MG63 (cell line): ENCODE results near the gene LINGO3. TPM values are rescaled to one million over a fixed set of nuclear protein-coding genes. Genes with fewer than 3 reads are reported as not detected.

Source experiments
- DNase-seq: peaks from one replicate; pipeline ENCODE4 v3.0.0-alpha.2; 2020
- H3K27me3 ChIP-seq: fragments of 250-450 bp; sonication (Bioruptor Pico); 2 replicates; pipeline ENCODE4 v1.5.1; 2020; ENCODE audit warnings: mild to moderate bottlenecking, moderate library complexity
- H3K36me3 ChIP-seq: fragments of 250-450 bp; sonication (Bioruptor Pico); 2 replicates; pipeline ENCODE4 v1.5.1; 2020; ENCODE audit warnings: mild to moderate bottlenecking, moderate library complexity
- H3K4me3 ChIP-seq: fragments of 250-450 bp; sonication (Bioruptor Pico); 2 replicates; pipeline ENCODE4 v1.5.1; 2020; ENCODE audit warnings: mild to moderate bottlenecking, moderate library complexity
- H3K9me3 ChIP-seq: fragments of 250-450 bp; sonication (Bioruptor Pico); 2 replicates; pipeline ENCODE4 v1.5.1; 2020; ENCODE audit warnings: mild to moderate bottlenecking, moderate library complexity
- total RNA-seq: library from RNA; depleted of rRNA; stranded (reverse); fragments of >200 nt; shearing (Covaris generic); gene quantifications from 2 replicates; pipeline ENCODE4 v1.2.3, GENCODE V29; 2014; ENCODE audit warnings: low replicate concordance

Gene LINGO3
- total RNA-seq, 1 experiment from 2014 or later: not detected

GRCh38 chr19:2331601-2332246 is 23.8 kb upstream of the LINGO3 start:
- Histone ChIP-seq H3K4me3 (no peak overlapping the region), H3K36me3 (peaks cover 5% of the 10 kb centered on the region), H3K27me3 (no peaks in the 10 kb centered on the region), H3K9me3 (no peaks in the 10 kb centered on the region)
- no peak for DNase-seq

GRCh38 chr19:2330632-2331284 is 22.8 kb upstream of the LINGO3 start:
- H3K27me3 ChIP-seq: no peaks in the 10 kb centered on the region
- H3K4me3 ChIP-seq: no peak overlapping the region
- no peaks in the 10 kb centered on the region for H3K9me3 ChIP-seq
- no peak for DNase-seq
- H3K36me3 ChIP-seq: peaks cover 13% of the 10 kb centered on the region

GRCh38 chr19:2330255-2330631 is 22.3 kb upstream of the LINGO3 start:
- H3K27me3 ChIP-seq: no peaks in the 10 kb centered on the region
- H3K36me3 ChIP-seq: peaks cover 13% of the 10 kb centered on the region
- H3K9me3 ChIP-seq: no peaks in the 10 kb centered on the region
- no peak overlapping the region for H3K4me3 ChIP-seq
- DNase-seq: no peak

GRCh38 chr19:2329501-2329916 is 21.6 kb upstream of the LINGO3 start:
- no peaks in the 10 kb centered on the region for H3K9me3 ChIP-seq
- H3K27me3 ChIP-seq: no peaks in the 10 kb centered on the region
- no peak for DNase-seq
- peaks cover 15% of the 10 kb centered on the region for H3K36me3 ChIP-seq
- peak overlapping the region; percentile 78 for H3K4me3 ChIP-seq

- no peak for DNase-seq
- no peaks in the 10 kb centered on the region for H3K27me3 ChIP-seq
Measured at GRCh38 chr19:2329149-2329478, 21.2 kb upstream of the LINGO3 start.

GRCh38 chr19:2328401-2329148 is 20.6 kb upstream of the LINGO3 start, which contains the start of the genes LSM7 and SPPL2B:
Gene LSM7 (minus strand): TSS chr19:2328586. CDS start chr19:2328566, 20 bp downstream.
Gene SPPL2B (plus strand): TSS chr19:2328684. CDS start chr19:2328710, 26 bp downstream.
- Histone ChIP-seq H3K9me3 (no peaks in the 10 kb centered on the region), H3K4me3 (peak within 1 kb of the TSS; percentile 78), H3K27me3 (no peaks in the 10 kb centered on the region), H3K36me3 (peaks cover 15% of the 10 kb centered on the region)
- peak; percentile 77 for DNase-seq

More at GRCh38 chr19:2329149-2329478, 21.2 kb upstream of the LINGO3 start:
- Histone ChIP-seq H3K4me3 (peak overlapping the region; percentile 78), H3K9me3 (no peaks in the 10 kb centered on the region), H3K36me3 (peaks cover 15% of the 10 kb centered on the region)

GRCh38 chr19:2327773-2328400 is 19.9 kb upstream of the LINGO3 start:
- H3K36me3 ChIP-seq: peaks cover 15% of the 10 kb centered on the region
- H3K4me3 ChIP-seq: peak overlapping the region; percentile 78
- DNase-seq: peak; percentile 62
- H3K9me3 ChIP-seq: no peaks in the 10 kb centered on the region
- H3K27me3 ChIP-seq: no peaks in the 10 kb centered on the region

GRCh38 chr19:2326699-2327360 is 18.9 kb upstream of the LINGO3 start:
- H3K9me3 ChIP-seq: no peaks in the 10 kb centered on the region
- H3K36me3 ChIP-seq: peaks cover 15% of the 10 kb centered on the region
- peak overlapping the region; percentile 78 for H3K4me3 ChIP-seq
- H3K27me3 ChIP-seq: no peaks in the 10 kb centered on the region
- no peak for DNase-seq

- DNase-seq: no peak
- Histone ChIP-seq H3K27me3 (no peaks in the 10 kb centered on the region), H3K4me3 (no peak overlapping the region), H3K36me3 (peaks cover 15% of the 10 kb centered on the region), H3K9me3 (no peaks in the 10 kb centered on the region)
Measured at GRCh38 chr19:2325281-2326046, 17.5 kb upstream of the LINGO3 start.

- H3K4me3 ChIP-seq: no peak overlapping the region
- peaks cover 15% of the 10 kb centered on the region for H3K36me3 ChIP-seq
- H3K27me3 ChIP-seq: no peaks in the 10 kb centered on the region
- no peak for DNase-seq
- no peaks in the 10 kb centered on the region for H3K9me3 ChIP-seq
Measured at GRCh38 chr19:2324220-2324948, 16.4 kb upstream of the LINGO3 start.

- Histone ChIP-seq H3K9me3 (no peaks in the 10 kb centered on the region), H3K27me3 (no peaks in the 10 kb centered on the region), H3K4me3 (no peak overlapping the region), H3K36me3 (peaks cover 15% of the 10 kb centered on the region)
- DNase-seq: no peak
Measured at GRCh38 chr19:2323707-2324106, 15.8 kb upstream of the LINGO3 start.

- no peaks in the 10 kb centered on the region for H3K9me3 ChIP-seq
- no peak overlapping the region for H3K4me3 ChIP-seq
- DNase-seq: no peak
- H3K27me3 ChIP-seq: no peaks in the 10 kb centered on the region
- peaks cover 11% of the 10 kb centered on the region for H3K36me3 ChIP-seq
Measured at GRCh38 chr19:2321565-2322283, 13.8 kb upstream of the LINGO3 start.

GRCh38 chr19:2320939-2321338 is 13.0 kb upstream of the LINGO3 start:
- H3K36me3 ChIP-seq: peaks cover 4% of the 10 kb centered on the region
- no peaks in the 10 kb centered on the region for H3K27me3 ChIP-seq
- H3K9me3 ChIP-seq: no peaks in the 10 kb centered on the region
- no peak overlapping the region for H3K4me3 ChIP-seq
- no peak for DNase-seq

- H3K9me3 ChIP-seq: no peaks in the 10 kb centered on the region
- DNase-seq: no peak
Measured at GRCh38 chr19:2320049-2320448, 12.1 kb upstream of the LINGO3 start.

GRCh38 chr19:2319551-2319950 is 11.6 kb upstream of the LINGO3 start:
- no peak for DNase-seq
- Histone ChIP-seq H3K36me3 (peaks cover under 1% of the 10 kb centered on the region; the same call in 1 of the 2 replicates), H3K27me3 (no peaks in the 10 kb centered on the region), H3K9me3 (no peaks in the 10 kb centered on the region), H3K4me3 (no peak overlapping the region)

More at GRCh38 chr19:2320049-2320448, 12.1 kb upstream of the LINGO3 start:
- Histone ChIP-seq H3K4me3 (no peak overlapping the region), H3K36me3 (peaks cover 2% of the 10 kb centered on the region; the same call in 1 of the 2 replicates), H3K27me3 (no peaks in the 10 kb centered on the region)
